Iris pigment epithelial cell (primary cell): ENCODE results near the gene TRAPPC14.
"Not testable (repeated sequence)": the region's sequence is repeated elsewhere in the genome, so short reads cannot be mapped to it uniquely, and the experiment has no call there.

ENCODE experiments used
- DNase-seq: peaks from one replicate; pipeline ENCODE4 v3.0.0-alpha.2; 2011; ENCODE audit warnings: low read depth

TRAPPC14 gene

GRCh38 chr7:100153708-100154535 is 4.6 kb downstream of the TRAPPC14 start:
- DNase-seq = no peak

- DNase-seq = no peak
Observed at GRCh38 chr7:100152937-100153666, 5.4 kb downstream of the TRAPPC14 start.

- DNase-seq = no peak
Observed at GRCh38 chr7:100152404-100152803, 6.1 kb downstream of the TRAPPC14 start.

- peak; percentile 99 for DNase-seq
Observed at GRCh38 chr7:100148559-100149328, 9.8 kb downstream of the TRAPPC14 start, which contains the start of gene LAMTOR4. LAMTOR4 (plus strand) TSS chr7:100148918; CDS start chr7:100148973, 55 bp downstream.

GRCh38 chr7:100148225-100148558 is 10.3 kb downstream of the TRAPPC14 start:
- no peak for DNase-seq

- DNase-seq = no peak
Observed at GRCh38 chr7:100147278-100147677, 11.2 kb downstream of the TRAPPC14 start.

GRCh38 chr7:100146350-100146749 is 12.2 kb downstream of the TRAPPC14 start:
- peak; percentile 81 for DNase-seq

GRCh38 chr7:100142461-100142860 is 16.1 kb downstream of the TRAPPC14 start:
- DNase-seq = no peak

GRCh38 chr7:100141555-100141949 is 17.0 kb downstream of the TRAPPC14 start:
- DNase-seq = no peak

- no peak for DNase-seq
Observed at GRCh38 chr7:100137851-100138760, 20.4 kb downstream of the TRAPPC14 start.

- DNase-seq = peak; percentile 69
Observed at GRCh38 chr7:100132697-100133151, 25.8 kb downstream of the TRAPPC14 start.

- no peak for DNase-seq
Observed at GRCh38 chr7:100132126-100132525, 26.4 kb downstream of the TRAPPC14 start.

GRCh38 chr7:100130608-100131453 is 27.7 kb downstream of the TRAPPC14 start:
- DNase-seq = peak; percentile 39

GRCh38 chr7:100130220-100130607 is 28.3 kb downstream of the TRAPPC14 start:
- not testable (repeated sequence) for DNase-seq

GRCh38 chr7:100128637-100128963 is 29.9 kb downstream of the TRAPPC14 start:
- no peak for DNase-seq

- peak; percentile 17 for DNase-seq
Observed at GRCh38 chr7:100127866-100128636, 30.5 kb downstream of the TRAPPC14 start.

GRCh38 chr7:100126931-100127865 is 31.3 kb downstream of the TRAPPC14 start, which contains the start of gene MBLAC1:
MBLAC1 (plus strand) TSS chr7:100126967; CDS start chr7:100127396, 429 bp downstream.
- DNase-seq = peak; percentile 92

GRCh38 chr7:100126239-100126930 is 32.1 kb downstream of the TRAPPC14 start:
- DNase-seq = no peak
